ENCODE results near the gene JAZF1.

JAZF1 gene
- total RNA-seq: 9.7 to 26.7 reads per million in 2 donors

DNA sequence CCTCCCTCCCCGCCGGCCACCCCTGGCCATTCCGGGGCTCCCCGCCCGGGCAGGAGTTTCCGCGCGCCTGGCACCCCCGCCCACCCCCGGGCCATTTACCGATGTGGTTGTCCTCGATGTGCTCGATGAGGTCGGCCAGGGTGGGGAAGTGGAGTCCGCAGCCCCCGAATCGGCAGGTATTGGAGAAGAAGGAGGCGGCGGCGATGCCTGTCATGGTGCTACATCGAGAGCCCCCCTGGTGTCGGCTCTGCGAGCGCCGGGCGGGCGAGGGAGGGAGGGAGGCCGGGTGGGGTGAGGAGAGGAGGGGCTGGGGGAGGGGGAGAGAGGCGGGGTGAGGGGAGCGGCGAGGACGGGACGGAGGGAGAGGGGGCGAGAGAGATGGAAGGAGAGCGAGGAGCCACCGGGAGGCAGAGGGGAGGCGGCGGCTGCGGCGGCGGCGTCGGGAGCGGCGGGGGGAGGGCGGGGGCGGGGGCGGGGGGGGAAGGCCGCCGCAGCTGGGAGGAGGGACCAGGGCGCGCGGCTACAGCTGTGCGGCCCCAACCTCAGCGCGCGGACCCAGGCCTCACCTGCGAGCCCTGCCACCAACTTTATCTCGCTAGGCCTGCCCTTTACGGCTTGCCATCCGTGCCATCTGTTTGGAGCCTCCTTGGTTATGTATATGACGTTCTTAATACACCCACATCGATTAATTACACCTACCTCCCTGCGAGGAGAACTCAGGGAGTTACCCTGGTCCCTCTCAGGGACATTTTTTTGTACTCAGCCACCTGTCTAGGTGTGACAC, at the start of gene JAZF1:
Gene JAZF1 (minus strand): TSS at position 432 of the 784 bp plus-strand sequence.
- DNase-seq: peak; percentile 63

- DNase-seq: no peak
Observed at GRCh38 chr7:28230261-28230660, 49.7 kb upstream of the JAZF1 start.

- DNase-seq: no peak
Observed at GRCh38 chr7:28228396-28228795, 47.8 kb upstream of the JAZF1 start.

- DNase-seq: no peak
Observed at GRCh38 chr7:28226003-28226402, 45.4 kb upstream of the JAZF1 start.

DNA sequence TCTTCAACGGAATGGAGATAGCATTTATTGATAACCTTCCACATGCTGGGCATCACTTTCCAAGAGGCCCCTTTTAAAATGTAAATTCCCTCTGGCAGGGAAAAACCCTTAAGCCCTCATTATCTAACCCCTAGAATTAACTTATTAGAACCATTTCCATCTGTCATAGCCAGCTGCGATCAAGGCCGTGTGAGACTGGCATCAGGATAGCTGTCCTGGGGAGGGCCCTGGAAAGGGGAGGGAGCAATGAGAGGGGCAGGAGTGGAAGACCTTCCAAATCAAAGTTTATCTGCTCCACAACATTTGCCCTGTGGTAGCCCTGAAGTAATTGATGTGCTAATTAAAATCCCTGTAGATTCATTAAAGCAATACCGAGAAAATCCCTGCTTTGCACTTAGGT, 45.0 kb upstream of the JAZF1 start:
- DNase-seq: no peak

DNA sequence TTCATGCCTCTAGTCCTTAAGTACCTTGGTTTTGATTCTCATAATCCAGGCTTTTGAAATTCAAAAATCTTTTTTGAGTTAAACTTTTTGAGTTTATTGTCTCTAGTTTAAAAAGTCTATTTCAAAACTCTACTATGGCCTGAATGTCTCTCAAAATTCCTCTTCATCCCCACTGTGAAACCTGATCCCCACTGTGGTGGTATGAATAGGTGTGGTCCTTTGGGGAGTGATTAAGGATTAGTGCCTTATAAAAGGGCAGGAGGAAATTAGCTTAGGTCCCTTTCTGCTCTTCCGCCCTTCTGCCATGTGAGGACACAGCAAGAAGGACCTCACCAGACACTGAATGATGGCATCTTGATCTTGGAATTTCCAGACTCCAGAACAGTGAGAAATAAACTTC, 44.1 kb upstream of the JAZF1 start:
- no peak for DNase-seq

DNA sequence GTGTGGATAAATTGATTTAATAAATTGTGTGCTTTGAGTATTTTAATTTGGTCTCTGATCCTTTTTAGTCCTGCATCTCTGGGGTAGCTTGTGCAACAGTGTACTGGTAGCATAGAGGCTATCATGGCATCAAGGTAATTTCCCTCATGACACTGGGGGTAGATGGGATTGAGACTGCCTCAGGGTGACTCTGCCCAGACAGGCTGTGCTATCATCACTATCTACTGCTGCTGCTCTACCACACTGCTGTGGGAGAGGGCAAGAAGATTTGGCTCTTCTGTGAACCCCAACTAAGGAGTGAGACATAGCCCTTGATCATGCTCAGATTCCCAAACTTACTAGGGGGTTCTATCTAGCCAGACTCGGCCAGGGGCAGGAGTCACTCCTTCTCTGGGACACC, 43.6 kb upstream of the JAZF1 start:
- no peak for DNase-seq

- DNase-seq: no peak
Observed at GRCh38 chr7:28222636-28223035, 42.0 kb upstream of the JAZF1 start.

DNA sequence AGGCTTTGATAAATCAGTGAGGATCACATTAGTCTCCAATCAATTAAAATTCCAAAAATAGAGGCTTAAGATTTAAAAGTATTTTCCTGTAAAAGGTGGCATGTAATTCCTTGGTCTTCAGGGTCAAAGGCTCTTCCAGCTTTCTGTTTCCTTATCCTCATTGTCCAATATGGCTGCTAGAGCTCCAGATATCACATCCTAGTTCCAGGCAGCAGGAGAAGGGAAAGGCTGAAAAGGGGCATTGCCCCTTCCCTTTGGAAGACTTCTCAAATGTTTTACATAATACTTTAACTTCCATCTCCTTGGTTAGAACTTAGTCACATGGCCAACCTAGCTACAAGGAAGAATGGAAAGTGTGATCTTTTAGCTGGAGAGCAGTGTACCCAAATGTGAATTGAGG, 39.2 kb upstream of the JAZF1 start:
- no peak for DNase-seq

DNA sequence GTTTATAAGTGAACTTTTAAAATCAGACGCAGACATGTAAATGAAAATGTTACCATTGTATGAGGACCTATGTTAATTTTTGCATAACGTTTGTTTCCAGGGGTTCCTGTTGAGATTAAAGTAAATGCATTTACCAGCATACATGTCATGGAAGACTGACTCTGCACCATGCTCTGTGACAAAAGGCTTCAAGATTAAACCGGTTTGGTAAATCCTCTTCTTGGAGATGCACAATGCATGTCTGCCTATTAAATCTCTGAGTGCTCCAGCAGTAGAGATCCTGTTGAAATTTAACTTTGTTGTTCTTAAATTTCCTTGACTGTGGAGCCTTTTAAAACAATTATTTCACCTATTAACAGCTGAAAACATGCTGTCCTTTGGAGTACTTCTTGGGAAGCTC, 36.5 kb upstream of the JAZF1 start:
- no peak for DNase-seq

DNA sequence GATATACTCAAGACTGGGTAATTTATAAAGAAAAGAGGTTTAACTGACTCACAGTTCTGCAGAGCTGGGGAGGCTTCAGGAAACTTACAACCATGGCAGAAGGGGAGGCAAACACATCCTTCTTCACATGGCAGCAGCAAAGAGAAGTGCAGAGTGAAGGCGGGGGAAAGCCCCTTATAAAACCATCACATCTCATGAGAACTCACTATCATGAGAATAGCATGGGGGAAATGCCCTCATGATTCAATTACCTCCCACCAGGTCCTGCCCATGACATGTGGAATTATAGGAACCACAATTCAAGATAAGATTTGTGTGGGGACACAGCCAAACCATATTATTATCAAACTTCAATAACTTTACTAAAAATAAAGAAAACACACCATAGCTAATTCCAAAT, 30.4 kb upstream of the JAZF1 start:
- DNase-seq: no peak

- DNase-seq: no peak
Observed at GRCh38 chr7:28208506-28208905, 27.9 kb upstream of the JAZF1 start.

DNA sequence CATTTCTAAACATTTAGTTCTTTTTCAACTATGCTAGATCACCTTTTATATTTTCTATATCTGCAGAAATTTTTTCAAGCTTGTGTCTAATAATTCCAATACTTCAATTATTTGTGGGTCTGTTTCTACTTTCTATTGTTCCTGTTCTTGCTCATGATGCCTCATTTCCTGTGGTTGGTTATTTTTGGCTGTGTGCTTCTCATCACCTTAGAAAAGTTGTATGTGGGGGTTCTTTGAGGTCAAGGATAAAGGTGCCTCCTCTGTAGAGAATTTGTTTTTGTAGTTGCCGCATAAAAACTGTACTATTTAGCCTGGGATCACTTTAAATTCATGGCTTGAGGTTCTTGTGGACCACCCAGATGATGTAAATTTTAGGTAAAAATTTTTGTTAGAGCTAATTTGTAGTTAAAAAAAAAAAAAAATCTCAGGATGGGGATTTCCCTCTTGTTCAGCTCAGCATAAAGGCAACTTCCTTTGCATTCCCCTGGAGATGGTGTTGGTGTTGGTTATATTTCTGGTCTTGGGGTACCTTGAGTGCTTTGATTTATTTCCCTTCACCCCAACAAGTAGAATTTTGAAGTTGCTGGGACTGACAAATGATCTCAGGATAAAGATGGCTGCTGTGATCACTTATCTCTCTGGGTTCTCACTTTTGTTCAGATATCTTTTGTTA, 27.0 kb upstream of the JAZF1 start:
- DNase-seq: no peak

DNA sequence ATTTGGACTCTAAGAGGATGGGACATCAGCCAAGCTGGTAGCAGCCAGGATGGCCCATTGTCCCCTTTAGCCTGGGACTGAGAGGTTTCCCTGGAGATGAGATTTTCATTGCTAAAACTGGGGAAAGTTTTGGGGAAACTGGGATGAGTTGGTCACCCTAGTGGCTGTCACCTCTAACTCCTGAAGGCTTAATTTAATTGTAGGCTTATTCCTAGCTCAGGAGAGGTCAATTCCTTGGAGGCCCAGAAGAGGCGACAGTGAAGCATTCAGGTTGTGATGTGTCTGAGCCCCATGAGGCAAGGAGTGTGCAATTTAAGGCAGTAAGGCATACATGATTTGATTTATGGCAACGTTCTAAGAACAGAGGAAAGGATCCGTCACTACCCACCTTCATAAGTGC, 24.9 kb upstream of the JAZF1 start:
- no peak for DNase-seq

DNA sequence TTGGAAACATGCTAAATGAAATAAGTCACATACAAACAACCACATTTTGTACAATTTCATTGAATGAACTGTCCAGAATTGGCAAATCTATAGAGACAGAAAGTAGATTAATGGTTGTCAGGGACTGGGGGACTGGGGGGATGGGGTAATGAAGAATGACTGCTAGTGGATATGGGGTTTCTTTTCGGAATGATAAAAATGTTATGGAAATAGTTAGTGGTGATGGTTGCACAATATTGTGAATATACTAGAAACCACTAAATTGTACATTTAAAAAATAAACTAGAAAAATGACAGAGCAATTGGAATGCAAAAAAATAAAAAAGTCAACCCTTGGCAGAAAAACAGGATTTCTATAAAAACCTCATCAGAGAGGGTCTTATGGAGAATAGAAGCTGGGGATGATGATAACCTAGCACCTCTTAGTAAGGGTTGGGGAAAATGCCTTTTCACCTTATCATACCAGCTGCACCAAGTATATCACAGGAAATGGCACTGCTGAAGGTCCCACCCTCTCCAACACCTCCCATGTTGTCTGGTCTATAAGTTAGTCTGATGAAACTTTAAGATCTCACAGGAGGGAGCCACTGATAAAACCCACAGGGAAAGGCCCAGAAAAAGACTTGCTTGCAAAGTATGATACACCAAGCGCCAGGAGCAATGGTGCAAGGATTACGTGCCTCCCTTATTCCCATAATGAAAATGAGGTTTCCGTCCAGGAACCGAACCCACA, 23.1 kb upstream of the JAZF1 start:
- DNase-seq: no peak

DNA sequence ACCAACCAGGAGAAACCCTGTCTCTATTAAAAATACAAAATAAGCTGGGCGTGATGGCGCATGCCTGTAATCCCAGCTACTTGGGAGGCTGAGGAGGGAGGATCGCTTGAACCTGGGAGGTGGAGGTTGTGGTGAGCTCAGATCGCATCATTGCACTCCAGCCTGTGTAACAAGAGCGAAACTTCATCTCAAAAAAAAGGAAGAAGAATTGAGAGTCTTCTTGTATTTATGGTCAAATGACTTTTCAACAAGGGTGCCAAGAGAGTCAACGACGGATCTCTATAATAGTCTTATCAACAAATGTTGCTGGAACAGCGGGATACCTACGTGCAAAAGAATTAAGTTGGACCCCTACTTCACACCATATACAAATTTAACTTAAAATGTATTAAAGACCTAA, 21.6 kb upstream of the JAZF1 start:
- DNase-seq: no peak

GRCh38 chr7:28201131-28201530, 20.5 kb upstream of the JAZF1 start:
- no peak for DNase-seq

DNA sequence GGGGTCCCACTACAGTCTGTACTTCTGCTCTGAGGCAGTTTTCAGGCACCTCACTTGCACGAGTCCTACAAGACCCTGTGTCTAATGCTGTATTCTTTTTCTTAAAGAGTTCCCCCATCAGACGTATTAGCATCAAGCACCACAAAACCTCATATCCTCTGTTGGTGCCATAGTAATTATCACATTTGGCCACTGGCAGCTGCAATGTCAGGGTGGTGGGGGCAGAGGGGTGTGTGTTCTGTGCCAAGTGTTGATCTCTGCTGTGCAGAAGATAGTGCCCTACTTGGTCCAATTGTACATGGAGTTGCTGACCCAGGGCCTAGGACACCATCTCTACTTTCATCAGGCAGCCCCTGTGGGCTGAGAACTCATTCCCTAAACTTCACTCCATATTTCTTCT, 20.0 kb upstream of the JAZF1 start:
- no peak for DNase-seq

DNA sequence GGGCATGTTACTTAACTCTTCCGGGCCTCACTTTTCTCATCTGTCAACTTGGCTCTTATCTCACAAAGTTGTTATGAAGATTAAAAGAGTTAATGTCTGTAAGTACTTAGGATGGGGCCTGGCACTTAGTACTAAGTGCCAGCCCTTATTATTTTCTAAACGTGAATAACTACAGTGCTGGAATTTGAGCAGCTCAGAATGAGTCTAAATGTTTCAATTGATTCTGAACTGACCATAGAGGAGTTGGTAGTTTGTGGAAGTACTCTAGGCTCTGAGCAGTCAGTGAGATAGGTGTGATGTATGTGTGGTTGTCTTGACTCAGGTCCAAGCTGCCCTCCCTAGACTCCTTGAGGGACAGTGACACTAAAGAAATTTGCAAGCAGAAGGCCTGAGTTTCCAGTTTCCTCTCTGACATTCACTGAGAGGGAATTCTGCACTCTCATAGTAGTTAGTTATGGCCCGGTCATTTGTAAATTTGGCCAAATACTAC, 18.5 kb upstream of the JAZF1 start:
- DNase-seq: no peak

GRCh38 chr7:28195910-28196620, 15.5 kb upstream of the JAZF1 start:
- DNase-seq: no peak

GRCh38 chr7:28192786-28193585, 12.4 kb upstream of the JAZF1 start:
- DNase-seq: no peak

GRCh38 chr7:28191751-28192150, 11.2 kb upstream of the JAZF1 start:
- DNase-seq: no peak

Data from activated gamma-delta T cell (primary cell).